C4-2B (cell line): ENCODE measurements around the gene CFAP210.

Source experiments
- ZFX ChIP-seq: fragments of 450-650 bp; IDR thresholded peaks from 2 replicates; pipeline ENCODE4 v1.6.1; 2017
- TF ChIP-seq, protein P1 (sequence below): fragments of 450-650 bp; conservative IDR thresholded peaks from 2 replicates; pipeline ENCODE4 v1.5.1; 2017; ENCODE audit warnings: mild to moderate bottlenecking

- peak; percentile 72 for TF ChIP-seq ZFX
- TF ChIP-seq, protein P1, sequence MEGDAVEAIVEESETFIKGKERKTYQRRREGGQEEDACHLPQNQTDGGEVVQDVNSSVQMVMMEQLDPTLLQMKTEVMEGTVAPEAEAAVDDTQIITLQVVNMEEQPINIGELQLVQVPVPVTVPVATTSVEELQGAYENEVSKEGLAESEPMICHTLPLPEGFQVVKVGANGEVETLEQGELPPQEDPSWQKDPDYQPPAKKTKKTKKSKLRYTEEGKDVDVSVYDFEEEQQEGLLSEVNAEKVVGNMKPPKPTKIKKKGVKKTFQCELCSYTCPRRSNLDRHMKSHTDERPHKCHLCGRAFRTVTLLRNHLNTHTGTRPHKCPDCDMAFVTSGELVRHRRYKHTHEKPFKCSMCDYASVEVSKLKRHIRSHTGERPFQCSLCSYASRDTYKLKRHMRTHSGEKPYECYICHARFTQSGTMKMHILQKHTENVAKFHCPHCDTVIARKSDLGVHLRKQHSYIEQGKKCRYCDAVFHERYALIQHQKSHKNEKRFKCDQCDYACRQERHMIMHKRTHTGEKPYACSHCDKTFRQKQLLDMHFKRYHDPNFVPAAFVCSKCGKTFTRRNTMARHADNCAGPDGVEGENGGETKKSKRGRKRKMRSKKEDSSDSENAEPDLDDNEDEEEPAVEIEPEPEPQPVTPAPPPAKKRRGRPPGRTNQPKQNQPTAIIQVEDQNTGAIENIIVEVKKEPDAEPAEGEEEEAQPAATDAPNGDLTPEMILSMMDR = no peak
Measured at GRCh38 chr2:169694113-169694893, at the start of gene CFAP210, which contains the start of gene PHOSPHO2.
